Hepatocyte (in vitro differentiated cells): ENCODE results near the gene ITSN1. TPM values are rescaled to one million over a fixed set of nuclear protein-coding genes. Genes with fewer than 3 reads are reported as not detected.

Experiments used
- DNase-seq: peaks from one replicate; pipeline ENCODE4 v3.0.0-alpha.2; 2016; ENCODE audit warnings: low spot score
- H2AFZ ChIP-seq: fragments of 200-600 bp; sonication (generic); 2 replicates; pipeline ENCODE4 v1.6.0; 2016; ENCODE audit warnings: antibody characterized with exemption, mild to moderate bottlenecking
- H3K27ac ChIP-seq: fragments of 200-600 bp; sonication (generic); 2 replicates; pipeline ENCODE4 v1.5.1; 2016; ENCODE audit warnings: mild to moderate bottlenecking
- H3K27me3 ChIP-seq: fragments of 200-600 bp; sonication (generic); 2 replicates; pipeline ENCODE4 v1.6.1; 2016
- H3K36me3 ChIP-seq: fragments of 200-600 bp; sonication (generic); replicated peaks from 2 replicates; pipeline ENCODE4 v1.5.1; 2016; ENCODE audit warnings: low read depth; ENCODE audit not compliant: insufficient read depth
- H3K4me1 ChIP-seq: fragments of 200-600 bp; sonication (generic); 2 replicates; pipeline ENCODE4 v1.5.1; 2016; ENCODE audit warnings: mild to moderate bottlenecking, moderate library complexity; ENCODE audit not compliant: insufficient read depth
- H3K4me2 ChIP-seq: fragments of 200-600 bp; sonication (generic); 2 replicates; pipeline ENCODE4 v1.6.0; 2016
- H3K4me3 ChIP-seq: fragments of 200-600 bp; sonication (generic); 2 replicates; pipeline ENCODE4 v1.5.1; 2016; ENCODE audit warnings: mild to moderate bottlenecking
- H3K79me2 ChIP-seq: fragments of 200-600 bp; sonication (generic); 2 replicates; pipeline ENCODE4 v1.6.0; 2017; ENCODE audit warnings: mild to moderate bottlenecking
- H3K9me2 ChIP-seq: fragments of 200-600 bp; sonication (generic); replicated peaks from 2 replicates; pipeline ENCODE4 v1.6.0; 2017; ENCODE audit warnings: mild to moderate bottlenecking; ENCODE audit not compliant: insufficient read depth
- H3K9me3 ChIP-seq: fragments of 200-600 bp; sonication (generic); 2 replicates; pipeline ENCODE4 v1.5.1; 2016; ENCODE audit warnings: low read depth, mild to moderate bottlenecking
- H4K20me1 ChIP-seq: fragments of 200-600 bp; sonication (generic); 2 replicates; pipeline ENCODE4 v1.6.0; 2016; ENCODE audit warnings: mild to moderate bottlenecking; ENCODE audit not compliant: insufficient read depth, poor library complexity, severe bottlenecking
- EZH2 ChIP-seq: fragments of 200-600 bp; sonication (generic); IDR thresholded peaks from 2 replicates; pipeline ENCODE4 v1.6.1; 2016; ENCODE audit warnings: antibody characterized with exemption, mild to moderate bottlenecking, borderline replicate concordance
- EZH2phosphoT487 ChIP-seq: fragments of 200-600 bp; sonication (generic); IDR thresholded peaks from one replicate; pipeline ENCODE4 v1.6.1; 2018; ENCODE audit warnings: antibody characterized with exemption, mild to moderate bottlenecking, low read depth, moderate library complexity; ENCODE audit not compliant: unreplicated experiment, severe bottlenecking
- WGBS: methylation state at CpG from one replicate; pipeline ENCODE4 v1.1.6; 2016; ENCODE audit warnings: low lambda C conversion rate; ENCODE audit errors: missing lambda C conversion rate; 5-methylcytosine and 5-hydroxymethylcytosine counted together
- polyA plus RNA-seq: library from polyadenylated mRNA; unstranded; fragments of >200 nt; fragmentation: Nextera tagmentation; extraction: Ambion mirVana; gene quantifications from 2 replicates; pipeline ENCODE4 v1.2.1, GENCODE V29; 2016
- total RNA-seq: library from RNA; depleted of rRNA; stranded (reverse); fragments of >200 nt; gene quantifications from 2 replicates; pipeline ENCODE4 v1.2.3, GENCODE V29; 2014
- TF ChIP-seq, protein P1 (sequence below): fragments of 200-600 bp; sonication (generic); IDR thresholded peaks from 2 replicates; pipeline ENCODE4 v1.5.1; 2016; ENCODE audit warnings: antibody characterized with exemption, mild to moderate bottlenecking; ENCODE audit not compliant: poor library complexity

The ITSN1 gene
- total and polyA plus RNA-seq, 2 experiments from 2014 or later = 43.6 to 46.0 TPM

GRCh38 chr21:33824156-33824941 lies 182.0 kb downstream of the ITSN1 start:
- H3K4me3 ChIP-seq = no peak overlapping the region
- H3K79me2 ChIP-seq = no peaks in the 10 kb centered on the region
- no peak overlapping the region for H2AFZ ChIP-seq
- H3K27me3 ChIP-seq = no peaks in the 10 kb centered on the region
- WGBS = 91% methylated on average over 11 of the region's 11 CpGs
- no peaks in the 10 kb centered on the region for H3K9me2 ChIP-seq
- H3K4me2 ChIP-seq = no peak overlapping the region
- no peak for TF ChIP-seq EZH2phosphoT487
- no peak for TF ChIP-seq EZH2
- H3K36me3 ChIP-seq = no peaks in the 10 kb centered on the region
- no peak for DNase-seq
- no peak overlapping the region for H3K27ac ChIP-seq
- no peaks in the 10 kb centered on the region for H4K20me1 ChIP-seq
- H3K4me1 ChIP-seq = no peaks in the 10 kb centered on the region
- no peaks in the 10 kb centered on the region for H3K9me3 ChIP-seq

- Histone ChIP-seq H3K4me2 (no peak overlapping the region), H3K9me2 (no peaks in the 10 kb centered on the region), H3K4me1 (no peaks in the 10 kb centered on the region), H3K27me3 (no peaks in the 10 kb centered on the region), H3K79me2 (no peaks in the 10 kb centered on the region), H3K36me3 (peaks cover 5% of the 10 kb centered on the region), H3K4me3 (no peak overlapping the region), H3K27ac (no peak overlapping the region), H4K20me1 (no peaks in the 10 kb centered on the region), H2AFZ (no peak overlapping the region), H3K9me3 (no peaks in the 10 kb centered on the region)
- 89% methylated on average over 3 of the region's 3 CpGs for WGBS
- TF ChIP-seq EZH2phosphoT487 (no peak), EZH2 (no peak)
- TF ChIP-seq, protein P1, sequence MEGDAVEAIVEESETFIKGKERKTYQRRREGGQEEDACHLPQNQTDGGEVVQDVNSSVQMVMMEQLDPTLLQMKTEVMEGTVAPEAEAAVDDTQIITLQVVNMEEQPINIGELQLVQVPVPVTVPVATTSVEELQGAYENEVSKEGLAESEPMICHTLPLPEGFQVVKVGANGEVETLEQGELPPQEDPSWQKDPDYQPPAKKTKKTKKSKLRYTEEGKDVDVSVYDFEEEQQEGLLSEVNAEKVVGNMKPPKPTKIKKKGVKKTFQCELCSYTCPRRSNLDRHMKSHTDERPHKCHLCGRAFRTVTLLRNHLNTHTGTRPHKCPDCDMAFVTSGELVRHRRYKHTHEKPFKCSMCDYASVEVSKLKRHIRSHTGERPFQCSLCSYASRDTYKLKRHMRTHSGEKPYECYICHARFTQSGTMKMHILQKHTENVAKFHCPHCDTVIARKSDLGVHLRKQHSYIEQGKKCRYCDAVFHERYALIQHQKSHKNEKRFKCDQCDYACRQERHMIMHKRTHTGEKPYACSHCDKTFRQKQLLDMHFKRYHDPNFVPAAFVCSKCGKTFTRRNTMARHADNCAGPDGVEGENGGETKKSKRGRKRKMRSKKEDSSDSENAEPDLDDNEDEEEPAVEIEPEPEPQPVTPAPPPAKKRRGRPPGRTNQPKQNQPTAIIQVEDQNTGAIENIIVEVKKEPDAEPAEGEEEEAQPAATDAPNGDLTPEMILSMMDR = no peak
- no peak for DNase-seq
Measured at GRCh38 chr21:33825419-33825818, 183.1 kb downstream of the ITSN1 start.

DNA sequence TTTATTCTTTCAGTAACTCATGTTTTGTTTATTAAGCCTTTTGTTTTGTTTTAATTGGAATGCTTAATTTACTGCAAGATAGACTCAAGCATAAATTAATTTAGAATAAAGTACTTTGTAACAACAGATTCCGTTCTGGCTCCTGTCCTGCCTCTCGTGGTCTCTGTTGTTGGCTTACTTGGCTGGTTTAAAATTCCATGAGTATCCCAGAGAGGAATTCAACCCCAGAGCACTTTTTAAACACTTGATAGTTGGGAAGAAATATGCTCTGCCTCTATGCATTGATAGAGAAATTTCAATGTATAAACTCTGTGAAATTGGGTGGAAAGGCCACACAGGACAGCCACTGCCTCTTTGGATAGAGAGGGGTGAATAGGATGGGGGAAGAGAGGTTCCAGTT lies 183.6 kb downstream of the ITSN1 start:
- TF ChIP-seq EZH2phosphoT487 = no peak
- no peak for TF ChIP-seq EZH2
- TF ChIP-seq, protein P1 = no peak
- Histone ChIP-seq H4K20me1 (no peaks in the 10 kb centered on the region), H3K4me2 (no peak overlapping the region), H3K79me2 (no peaks in the 10 kb centered on the region), H3K9me3 (no peaks in the 10 kb centered on the region), H3K9me2 (no peaks in the 10 kb centered on the region), H3K4me1 (no peaks in the 10 kb centered on the region), H3K27ac (no peak overlapping the region), H3K4me3 (no peak overlapping the region), H3K36me3 (peaks cover 5% of the 10 kb centered on the region), H2AFZ (no peak overlapping the region), H3K27me3 (no peaks in the 10 kb centered on the region)
- WGBS = 82% methylated on average over 2 of the region's 2 CpGs
- no peak for DNase-seq

DNA sequence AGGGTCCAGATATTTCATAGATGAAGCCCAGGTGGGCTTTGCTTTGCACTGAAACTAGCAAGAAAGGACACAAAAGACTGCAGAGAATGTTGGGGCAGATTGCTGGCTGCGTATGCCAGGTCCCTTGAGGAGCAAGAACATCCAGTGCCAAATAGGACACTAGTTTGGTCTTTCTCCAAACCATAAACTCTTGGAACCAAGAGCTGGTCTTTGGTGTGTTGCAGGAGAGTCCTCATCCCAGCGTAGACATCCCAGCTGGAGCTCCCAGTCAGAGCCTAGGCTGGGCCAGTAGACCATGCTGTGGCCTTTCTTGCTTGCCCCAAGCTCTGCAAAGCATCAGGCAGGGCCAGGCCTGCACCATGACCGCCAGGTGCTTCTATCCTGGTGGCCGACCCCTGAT lies 185.8 kb downstream of the ITSN1 start:
- Histone ChIP-seq H3K9me3 (no peaks in the 10 kb centered on the region), H3K9me2 (no peaks in the 10 kb centered on the region), H2AFZ (no peak overlapping the region), H3K4me3 (no peak overlapping the region), H3K79me2 (no peaks in the 10 kb centered on the region), H3K4me1 (no peaks in the 10 kb centered on the region), H3K27me3 (no peaks in the 10 kb centered on the region), H3K36me3 (peaks cover 5% of the 10 kb centered on the region), H4K20me1 (no peaks in the 10 kb centered on the region), H3K4me2 (no peak overlapping the region), H3K27ac (no peak overlapping the region)
- WGBS = 95% methylated on average over 4 of the region's 4 CpGs
- TF ChIP-seq EZH2phosphoT487 (no peak), EZH2 (no peak)
- TF ChIP-seq, protein P1 = no peak
- DNase-seq = no peak
